RPMI7951 (cell line): ENCODE data around the gene BRI3. TPM values are rescaled to one million over a fixed set of nuclear protein-coding genes. Genes with fewer than 3 reads are reported as not detected.

ENCODE experiments used
- total RNA-seq: library from RNA; depleted of rRNA; stranded (reverse); fragments of >200 nt; shearing (Covaris generic); gene quantifications from 2 replicates; pipeline ENCODE4 v1.2.3, GENCODE V29; 2014; rRNA removed

BRI3 gene
- total RNA-seq, 1 experiment from 2014 or later = 76.9 TPM

Other genes with a start within 250 kb of the BRI3 start
- 4.7 and 5.1 TPM in 2 replicates for gene LMTK2, start 174.8 kb upstream of the BRI3 start, total RNA-seq
- gene BHLHA15, start 70.2 kb upstream of the BRI3 start, total RNA-seq = 0.36 TPM in 1 of 2 replicates, not detected in the other
- 7.1 and 7.4 TPM in 2 replicates for gene TECPR1, start 29.5 kb upstream of the BRI3 start, total RNA-seq
- 7.1 and 9.4 TPM in 2 replicates for gene BAIAP2L1, start 119.4 kb downstream of the BRI3 start, total RNA-seq